Activated CD4-positive, alpha-beta T cell treated with anti-CD3 and anti-CD28 coated beads, Interleukin-2, amount 10 ng/mL, durations not matched to agents 24 days and 14 days (primary cell): ENCODE data around the gene TVP23A. TPM values are rescaled to one million over a fixed set of nuclear protein-coding genes. Genes with fewer than 3 reads are reported as not detected.

ENCODE experiments used
- DNase-seq: peaks from one replicate; pipeline ENCODE4 v3.0.0; 2022
- H3K27ac Mint-ChIP-seq: one replicate; pipeline ENCODE4 v1.8.0; 2022; ENCODE audit warnings: mild to moderate bottlenecking, mixed read lengths
- H3K27me3 Mint-ChIP-seq: one replicate; pipeline ENCODE4 v1.8.0; 2022; ENCODE audit warnings: mixed read lengths
- H3K36me3 Mint-ChIP-seq: one replicate; pipeline ENCODE4 v1.8.0; 2022; ENCODE audit warnings: low read depth, mild to moderate bottlenecking, mixed read lengths
- H3K4me1 Mint-ChIP-seq: one replicate; pipeline ENCODE4 v1.8.0; 2021; ENCODE audit warnings: mixed read lengths
- H3K4me3 Mint-ChIP-seq: one replicate; pipeline ENCODE4 v1.8.0; 2022; ENCODE audit warnings: mild to moderate bottlenecking, moderate library complexity, mixed read lengths
- H3K9me3 Mint-ChIP-seq: one replicate; pipeline ENCODE4 v1.8.0; 2021; ENCODE audit warnings: mixed read lengths
- intact Hi-C: fragments of 100-400 bp; cut with micrococcal nuclease; formaldehyde crosslinking; loops from one replicate; pipeline ENCODE4 v1.15.1; 2023
- total RNA-seq: library from RNA; stranded (reverse); gene quantifications from 2 replicates; pipeline ENCODE4 v1.2.3, GENCODE V29; 2022

Gene TVP23A
- total RNA-seq = not detected in 2 replicates

DNA sequence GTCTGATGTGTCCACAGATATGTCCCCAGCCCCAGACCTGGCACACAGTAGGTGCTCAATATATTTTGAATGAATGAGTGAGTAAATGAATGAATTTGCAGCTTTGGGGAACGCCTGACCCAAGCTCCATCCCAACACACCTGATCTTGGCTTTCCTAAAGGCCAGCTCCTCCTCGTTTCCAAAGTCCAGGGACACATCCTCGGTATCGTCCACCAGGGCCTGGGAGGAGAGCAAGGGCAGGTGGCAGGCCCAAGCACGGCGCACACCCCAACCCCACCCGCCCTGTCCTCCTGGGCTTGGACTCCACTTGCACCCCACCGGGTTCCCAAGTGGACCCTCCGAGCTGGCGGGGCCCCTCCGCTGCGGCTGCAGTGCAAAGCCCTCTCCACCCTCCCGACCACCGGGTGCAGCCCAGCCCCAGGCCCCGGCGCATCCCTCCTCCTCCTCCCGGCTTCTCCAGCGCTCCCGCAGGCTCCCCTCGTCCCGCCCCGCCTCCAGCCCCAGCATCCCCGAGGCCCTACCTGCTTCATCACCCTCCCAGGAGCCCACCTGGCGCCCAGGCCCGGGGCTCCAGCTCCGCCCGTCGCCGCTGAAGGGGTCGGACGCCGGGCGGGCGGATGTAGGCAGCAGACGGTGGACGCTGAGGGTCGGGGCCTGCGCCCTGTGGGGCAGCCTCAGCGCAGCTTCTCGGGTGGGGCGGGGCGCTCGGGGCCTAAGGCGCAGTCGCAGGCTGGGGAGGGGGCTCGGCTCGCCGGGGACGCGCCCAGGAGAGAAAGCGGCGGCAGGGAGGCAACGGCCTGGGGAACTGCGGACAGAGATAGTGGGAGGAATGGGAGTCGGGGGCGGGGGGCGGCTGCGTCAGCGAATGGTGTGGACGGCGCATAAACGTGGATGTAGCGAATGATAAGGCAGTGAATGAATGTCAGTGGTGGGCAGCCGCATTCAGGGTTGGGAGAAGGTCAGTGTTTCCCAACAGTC is at the start of gene TVP23A:
Gene TVP23A (minus strand): TSS at position 832 of the 979 bp plus-strand sequence. CDS start 301 bp downstream, at position 531.
- intact Hi-C loops = no loop called here
- H3K4me1 Mint-ChIP-seq = no peaks in the 10 kb centered on the region

GRCh38 chr16:10868104-10868595 is 49.6 kb upstream of the TVP23A start:
- Mint-ChIP-seq H3K4me3 (no peak overlapping the region), H3K4me1 (peaks cover 47% of the 10 kb centered on the region), H3K27ac (no peak overlapping the region), H3K27me3 (peaks cover 20% of the 10 kb centered on the region), H3K36me3 (no peaks in the 10 kb centered on the region), H3K9me3 (no peaks in the 10 kb centered on the region)
- DNase-seq = no peak
- intact Hi-C loops = no loop called here

More for the DNA sequence above, at the start of gene TVP23A:
- DNase-seq = no peak
- H3K27me3 Mint-ChIP-seq = peaks cover 11% of the 10 kb centered on the region
- H3K9me3 Mint-ChIP-seq = no peaks in the 10 kb centered on the region
- no peak within 1 kb of the TSS for H3K27ac Mint-ChIP-seq
- H3K4me3 Mint-ChIP-seq = no peak within 1 kb of the TSS
- H3K36me3 Mint-ChIP-seq = no peaks in the 10 kb centered on the region

- H3K27ac Mint-ChIP-seq = no peak overlapping the region
- peaks cover 43% of the 10 kb centered on the region for H3K4me1 Mint-ChIP-seq
- DNase-seq = no peak
- H3K4me3 Mint-ChIP-seq = no peak overlapping the region
- H3K9me3 Mint-ChIP-seq = no peaks in the 10 kb centered on the region
- H3K27me3 Mint-ChIP-seq = peaks cover 21% of the 10 kb centered on the region
- H3K36me3 Mint-ChIP-seq = no peaks in the 10 kb centered on the region
- intact Hi-C loops = no loop called here
Observed at GRCh38 chr16:10867199-10867598, 48.6 kb upstream of the TVP23A start.

DNA sequence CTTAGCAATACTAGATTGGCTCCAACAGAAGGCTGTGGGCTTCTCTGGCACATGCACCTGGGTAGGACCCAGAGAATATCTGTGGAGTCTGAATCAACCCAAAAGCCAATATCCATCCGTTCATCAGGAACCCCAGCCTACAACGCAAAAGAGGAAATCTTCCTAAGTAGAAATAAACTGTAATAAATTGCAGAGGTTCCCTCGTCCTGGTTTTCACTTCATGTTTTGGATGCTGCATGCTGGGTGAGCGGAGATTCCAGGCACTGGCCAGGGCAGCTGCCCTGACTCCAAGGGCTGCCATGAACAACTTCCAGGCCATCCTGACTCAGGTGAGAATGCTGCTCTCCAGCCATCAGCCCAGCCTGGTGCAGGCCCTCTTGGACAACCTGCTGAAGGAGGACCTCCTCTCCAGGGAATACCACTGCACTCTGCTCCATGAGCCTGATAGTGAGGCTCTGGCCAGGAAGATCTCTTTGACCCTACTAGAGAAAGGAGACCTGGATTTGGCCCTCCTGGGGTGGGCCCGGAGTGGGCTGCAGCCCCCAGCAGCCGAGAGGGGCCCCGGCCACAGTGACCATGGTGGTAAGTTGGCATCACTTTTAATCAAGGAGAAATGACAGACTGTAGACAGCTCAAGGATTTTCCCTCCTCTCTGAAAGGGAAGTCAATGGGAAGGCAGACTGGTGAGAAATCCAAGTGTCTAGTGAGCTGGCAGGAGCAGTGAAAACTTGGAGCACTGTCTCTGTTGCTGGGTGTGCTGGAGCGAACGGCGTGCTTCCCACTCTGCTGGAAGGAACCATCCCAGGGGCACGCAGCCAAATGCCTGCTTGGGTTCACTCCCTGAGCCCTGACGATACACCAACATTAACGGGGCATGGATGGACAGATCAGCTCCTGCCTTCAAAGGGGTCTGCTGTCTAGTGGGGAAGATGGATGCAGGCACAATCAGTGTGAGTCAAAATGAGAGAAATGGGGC is 47.7 kb upstream of the TVP23A start:
- H3K36me3 Mint-ChIP-seq = no peaks in the 10 kb centered on the region
- no peak overlapping the region for H3K27ac Mint-ChIP-seq
- intact Hi-C loops = no loop called here
- H3K4me3 Mint-ChIP-seq = no peak overlapping the region
- H3K4me1 Mint-ChIP-seq = peaks cover 40% of the 10 kb centered on the region
- DNase-seq = no peak
- H3K27me3 Mint-ChIP-seq = peaks cover 30% of the 10 kb centered on the region
- H3K9me3 Mint-ChIP-seq = no peaks in the 10 kb centered on the region

DNA sequence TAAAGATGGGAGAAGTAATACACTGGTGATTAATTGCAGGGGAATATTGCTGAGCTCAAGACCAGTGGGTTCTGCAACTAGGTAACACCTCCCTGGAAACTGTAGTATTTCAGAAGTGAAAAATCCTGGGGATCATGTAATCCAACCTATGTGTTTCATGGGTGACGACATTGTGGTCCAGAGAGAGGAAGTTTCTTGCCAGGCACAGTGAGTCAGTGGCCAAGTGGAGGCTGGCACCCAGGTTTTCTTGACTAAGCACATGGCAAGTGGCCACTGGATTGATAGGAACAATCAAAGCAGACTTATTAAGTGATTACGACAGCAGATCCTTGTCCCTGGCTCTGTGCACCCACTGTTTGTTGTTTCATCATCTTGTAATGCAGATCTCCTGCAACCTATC is 43.8 kb upstream of the TVP23A start:
- Mint-ChIP-seq H3K4me3 (no peak overlapping the region), H3K27me3 (peaks cover 37% of the 10 kb centered on the region), H3K27ac (no peak overlapping the region), H3K4me1 (peaks cover 10% of the 10 kb centered on the region), H3K9me3 (peaks cover 8% of the 10 kb centered on the region), H3K36me3 (no peaks in the 10 kb centered on the region)
- intact Hi-C loops = no loop called here
- no peak for DNase-seq

GRCh38 chr16:10859658-10860057 is 41.1 kb upstream of the TVP23A start:
- no peak overlapping the region for H3K4me3 Mint-ChIP-seq
- intact Hi-C loops = no loop called here

DNA sequence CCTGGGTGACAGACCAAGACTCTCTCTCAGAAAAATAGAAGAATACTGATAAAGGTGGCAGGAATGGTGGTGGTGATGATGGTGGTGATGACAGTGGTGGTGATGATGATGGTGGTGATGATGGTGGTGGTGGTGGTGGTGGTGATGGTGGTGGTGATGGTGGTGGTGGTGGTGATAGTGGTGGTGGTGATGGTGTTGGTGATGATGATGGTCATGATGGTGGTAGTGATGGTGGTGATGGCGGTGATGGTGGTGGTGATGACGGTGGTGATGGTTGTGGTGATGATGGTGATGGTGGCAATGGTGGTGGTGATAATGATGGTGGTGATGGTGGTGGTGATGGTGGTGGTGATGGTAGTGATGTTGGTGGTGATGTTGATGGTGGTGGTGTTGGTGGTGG is 40.4 kb upstream of the TVP23A start:
- no peak overlapping the region for H3K27ac Mint-ChIP-seq

More at GRCh38 chr16:10859658-10860057, 41.1 kb upstream of the TVP23A start:
- H3K36me3 Mint-ChIP-seq = no peaks in the 10 kb centered on the region
- DNase-seq = no peak
- H3K27me3 Mint-ChIP-seq = peaks cover 28% of the 10 kb centered on the region
- H3K27ac Mint-ChIP-seq = no peak overlapping the region
- H3K9me3 Mint-ChIP-seq = peaks cover 8% of the 10 kb centered on the region
- peaks cover 5% of the 10 kb centered on the region for H3K4me1 Mint-ChIP-seq

GRCh38 chr16:10858203-10858602 is 39.6 kb upstream of the TVP23A start:
- no peak overlapping the region for H3K4me3 Mint-ChIP-seq
- no peak for DNase-seq

More for the DNA sequence above, 40.4 kb upstream of the TVP23A start:
- Mint-ChIP-seq H3K36me3 (no peaks in the 10 kb centered on the region), H3K9me3 (peaks cover 8% of the 10 kb centered on the region), H3K4me3 (no peak overlapping the region), H3K27me3 (peaks cover 27% of the 10 kb centered on the region), H3K4me1 (peaks cover 5% of the 10 kb centered on the region)
- DNase-seq = no peak
- intact Hi-C loops = no loop called here

GRCh38 chr16:10856042-10856441 is 37.4 kb upstream of the TVP23A start:
- no peak for DNase-seq
- peaks cover 10% of the 10 kb centered on the region for H3K4me1 Mint-ChIP-seq
- H3K4me3 Mint-ChIP-seq = no peak overlapping the region
- no peaks in the 10 kb centered on the region for H3K36me3 Mint-ChIP-seq
- H3K9me3 Mint-ChIP-seq = peaks cover 12% of the 10 kb centered on the region
- peaks cover 10% of the 10 kb centered on the region for H3K27me3 Mint-ChIP-seq
- H3K27ac Mint-ChIP-seq = no peak overlapping the region
- intact Hi-C loops = no loop called here

More at GRCh38 chr16:10858203-10858602, 39.6 kb upstream of the TVP23A start:
- Mint-ChIP-seq H3K27ac (no peak overlapping the region), H3K27me3 (peaks cover 25% of the 10 kb centered on the region), H3K9me3 (peaks cover 8% of the 10 kb centered on the region), H3K4me1 (peaks cover 5% of the 10 kb centered on the region), H3K36me3 (no peaks in the 10 kb centered on the region)
- intact Hi-C loops = no loop called here

- Mint-ChIP-seq H3K36me3 (no peaks in the 10 kb centered on the region), H3K4me1 (peaks cover 10% of the 10 kb centered on the region), H3K27ac (no peak overlapping the region), H3K4me3 (no peak overlapping the region), H3K27me3 (peaks cover 12% of the 10 kb centered on the region), H3K9me3 (peaks cover 9% of the 10 kb centered on the region)
- DNase-seq = no peak
- intact Hi-C loops = no loop called here
Observed at GRCh38 chr16:10852948-10853347, 34.4 kb upstream of the TVP23A start.

DNA sequence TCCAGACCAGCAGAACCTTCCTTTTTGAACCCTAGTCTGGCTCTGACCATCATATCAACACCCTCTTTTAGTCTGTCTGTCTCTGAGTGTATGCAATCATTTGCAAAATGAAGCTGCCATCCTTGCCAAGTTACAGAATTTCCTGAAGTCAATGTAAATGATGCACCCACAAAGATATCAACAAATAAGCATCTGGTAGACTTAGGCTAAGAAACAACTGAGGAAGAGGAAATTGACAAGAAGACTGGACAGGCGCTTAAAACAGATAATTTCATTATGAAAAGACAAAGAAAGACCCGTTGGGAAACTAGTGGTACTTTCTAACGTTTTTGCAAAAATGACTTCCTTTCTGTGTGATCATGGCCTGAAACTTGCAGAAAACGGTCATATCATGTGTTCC is 33.7 kb upstream of the TVP23A start:
- H3K9me3 Mint-ChIP-seq = peaks cover 9% of the 10 kb centered on the region
- intact Hi-C loops = no loop called here
- DNase-seq = no peak
- H3K4me3 Mint-ChIP-seq = no peak overlapping the region
- H3K27me3 Mint-ChIP-seq = peaks cover 13% of the 10 kb centered on the region
- peaks cover 10% of the 10 kb centered on the region for H3K4me1 Mint-ChIP-seq
- H3K36me3 Mint-ChIP-seq = no peaks in the 10 kb centered on the region
- H3K27ac Mint-ChIP-seq = no peak overlapping the region

- H3K36me3 Mint-ChIP-seq = no peaks in the 10 kb centered on the region
Observed at GRCh38 chr16:10851512-10851911, 32.9 kb upstream of the TVP23A start.

GRCh38 chr16:10850478-10850850 is 31.9 kb upstream of the TVP23A start:
- Mint-ChIP-seq H3K4me1 (peaks cover 13% of the 10 kb centered on the region), H3K36me3 (no peaks in the 10 kb centered on the region), H3K4me3 (no peak overlapping the region), H3K9me3 (peaks cover 9% of the 10 kb centered on the region), H3K27me3 (peaks cover 22% of the 10 kb centered on the region), H3K27ac (no peak overlapping the region)
- intact Hi-C loops = no loop called here
- DNase-seq = no peak

More at GRCh38 chr16:10851512-10851911, 32.9 kb upstream of the TVP23A start:
- Mint-ChIP-seq H3K4me3 (no peak overlapping the region), H3K27me3 (peaks cover 19% of the 10 kb centered on the region), H3K9me3 (peaks cover 9% of the 10 kb centered on the region), H3K4me1 (peaks cover 13% of the 10 kb centered on the region), H3K27ac (no peak overlapping the region)
- no peak for DNase-seq
- intact Hi-C loops = no loop called here
